MM.1S (cell line): ENCODE measurements around the gene SNX30.

ENCODE experiments used
- DNase-seq: peaks from one replicate; pipeline ENCODE4 v3.0.0-alpha.2; 2015
- H2AFZ ChIP-seq: fragments of 300-600 bp; sonication (generic); 2 replicates; pipeline ENCODE4 v1.6.0; 2016; ENCODE audit warnings: antibody characterized with exemption, low read length
- H3F3A ChIP-seq: fragments of 300-600 bp; sonication (generic); 2 replicates; pipeline ENCODE4 v1.6.1; 2016; ENCODE audit warnings: mild to moderate bottlenecking, antibody characterized with exemption, low read length, moderate library complexity, mixed read lengths; ENCODE audit not compliant: insufficient read depth
- H3K27ac ChIP-seq: fragments of 300-600 bp; sonication (generic); 2 replicates; pipeline ENCODE4 v1.5.1; 2016; ENCODE audit warnings: mild to moderate bottlenecking, low read length
- H3K27me3 ChIP-seq: fragments of 300-600 bp; sonication (generic); replicated peaks from 2 replicates; pipeline ENCODE4 v1.6.0; 2016; ENCODE audit warnings: low read length; ENCODE audit not compliant: insufficient read depth
- H3K36me3 ChIP-seq: fragments of 300-600 bp; sonication (generic); replicated peaks from 2 replicates; pipeline ENCODE4 v1.6.1; 2016; ENCODE audit warnings: mild to moderate bottlenecking, low read length, mixed read lengths; ENCODE audit not compliant: insufficient read depth
- H3K4me1 ChIP-seq: fragments of 300-600 bp; sonication (generic); 2 replicates; pipeline ENCODE4 v1.6.1; 2016; ENCODE audit warnings: low read length, mixed read lengths
- H3K4me2 ChIP-seq: fragments of 300-600 bp; sonication (generic); 2 replicates; pipeline ENCODE4 v1.6.0; 2016; ENCODE audit warnings: low read depth, low read length
- H3K4me3 ChIP-seq: fragments of 300-600 bp; sonication (generic); 2 replicates; pipeline ENCODE4 v1.5.1; 2016; ENCODE audit warnings: low read length, mixed read lengths
- H3K79me2 ChIP-seq: fragments of 300-600 bp; sonication (generic); 2 replicates; pipeline ENCODE4 v1.6.1; 2016; ENCODE audit warnings: mixed run types, low read length, mixed read lengths
- H3K9ac ChIP-seq: fragments of 300-600 bp; sonication (generic); 2 replicates; pipeline ENCODE4 v1.6.1; 2016; ENCODE audit warnings: low read length, mixed read lengths
- H3K9me2 ChIP-seq: fragments of 300-600 bp; sonication (generic); replicated peaks from 2 replicates; pipeline ENCODE4 v1.6.1; 2016; ENCODE audit warnings: mild to moderate bottlenecking, low read length, mixed read lengths; ENCODE audit not compliant: insufficient read depth
- H3K9me3 ChIP-seq: fragments of 300-600 bp; sonication (generic); replicated peaks from 2 replicates; pipeline ENCODE4 v1.6.1; 2016; ENCODE audit warnings: mild to moderate bottlenecking, low read length, mixed read lengths; ENCODE audit not compliant: insufficient read depth
- H4K20me1 ChIP-seq: fragments of 300-600 bp; sonication (generic); 2 replicates; pipeline ENCODE4 v1.6.1; 2016; ENCODE audit warnings: mild to moderate bottlenecking, low read length, moderate library complexity, mixed read lengths; ENCODE audit not compliant: insufficient read depth
- CTCF ChIP-seq: fragments of 300-600 bp; sonication (generic); IDR thresholded peaks from 2 replicates; pipeline ENCODE4 v1.5.1; 2016; ENCODE audit warnings: antibody characterized with exemption, low read length, mixed read lengths
- EZH2 ChIP-seq: fragments of 300-600 bp; sonication (generic); optimal IDR thresholded peaks from 2 replicates; pipeline ENCODE3; 2017; ENCODE audit warnings: low read depth, mild to moderate bottlenecking, antibody characterized with exemption, low read length, mixed read lengths
- EZH2phosphoT487 ChIP-seq: fragments of 300-600 bp; sonication (generic); IDR thresholded peaks from 2 replicates; pipeline ENCODE4 v1.6.1; 2018; ENCODE audit warnings: antibody characterized with exemption, low read length

SNX30 gene

GRCh38 chr9:112711050-112711689 is 39.4 kb upstream of the SNX30 start:
- Histone ChIP-seq H3K4me2 (no peak overlapping the region), H3K9me2 (no peaks in the 10 kb centered on the region), H3K27ac (no peak overlapping the region), H3F3A (no peaks in the 10 kb centered on the region), H3K9ac (no peak overlapping the region), H3K79me2 (peaks cover 61% of the 10 kb centered on the region), H3K9me3 (no peaks in the 10 kb centered on the region), H3K36me3 (no peaks in the 10 kb centered on the region; the same call in 1 of the 2 replicates), H3K4me3 (no peak overlapping the region), H3K4me1 (no peaks in the 10 kb centered on the region), H3K27me3 (no peaks in the 10 kb centered on the region), H4K20me1 (no peaks in the 10 kb centered on the region), H2AFZ (no peak overlapping the region)
- TF ChIP-seq EZH2 = no peak
- no peak for TF ChIP-seq EZH2phosphoT487
- peak; percentile 23 for TF ChIP-seq CTCF
- DNase-seq = no peak

GRCh38 chr9:112712678-112713077 is 37.9 kb upstream of the SNX30 start:
- no peaks in the 10 kb centered on the region for H4K20me1 ChIP-seq
- H3K9me3 ChIP-seq = no peaks in the 10 kb centered on the region
- no peak overlapping the region for H3K4me2 ChIP-seq
- no peak overlapping the region for H3K27ac ChIP-seq
- TF ChIP-seq CTCF (no peak), EZH2phosphoT487 (no peak), EZH2 (no peak)
- no peaks in the 10 kb centered on the region for H3K9me2 ChIP-seq
- no peaks in the 10 kb centered on the region for H3K4me1 ChIP-seq
- peaks cover 74% of the 10 kb centered on the region for H3K79me2 ChIP-seq
- no peaks in the 10 kb centered on the region for H3K27me3 ChIP-seq
- H3K9ac ChIP-seq = no peak overlapping the region
- no peak for DNase-seq
- H3K4me3 ChIP-seq = no peak overlapping the region
- H2AFZ ChIP-seq = no peak overlapping the region
- peaks cover 6% of the 10 kb centered on the region for H3F3A ChIP-seq
- H3K36me3 ChIP-seq = no peaks in the 10 kb centered on the region; the same call in 1 of the 2 replicates

- Histone ChIP-seq H3K9ac (peak within 1 kb of the TSS; percentile 77), H3K27ac (peak within 1 kb of the TSS; percentile 75), H3K36me3 (no peaks in the 10 kb centered on the region), H3K4me3 (peak within 1 kb of the TSS; percentile 82), H2AFZ (peak within 1 kb of the TSS; percentile 85), H3F3A (peaks cover 13% of the 10 kb centered on the region), H3K9me2 (no peaks in the 10 kb centered on the region), H4K20me1 (no peaks in the 10 kb centered on the region), H3K27me3 (no peaks in the 10 kb centered on the region), H3K4me2 (peak within 1 kb of the TSS; percentile 94), H3K4me1 (peaks cover 13% of the 10 kb centered on the region), H3K79me2 (peaks cover 34% of the 10 kb centered on the region), H3K9me3 (no peaks in the 10 kb centered on the region)
- TF ChIP-seq EZH2 = no peak
- TF ChIP-seq EZH2phosphoT487 = no peak
- TF ChIP-seq CTCF = peak; percentile 23
- peak; percentile 99 for DNase-seq
Observed at GRCh38 chr9:112717661-112718331, 32.8 kb upstream of the SNX30 start, which contains the start of gene INIP. Gene INIP (minus strand): TSS chr9:112718117. CDS start chr9:112716485, 1,632 bp downstream.
